Measurements from ENCODE around the gene KIAA0825. TPM values are rescaled to one million over a fixed set of nuclear protein-coding genes. Genes with fewer than 3 reads are reported as not detected.

Gene KIAA0825
- total RNA-seq, 4 donors from 2014 or later: 4.8 to 11.8 (median 7.2) TPM

DNA sequence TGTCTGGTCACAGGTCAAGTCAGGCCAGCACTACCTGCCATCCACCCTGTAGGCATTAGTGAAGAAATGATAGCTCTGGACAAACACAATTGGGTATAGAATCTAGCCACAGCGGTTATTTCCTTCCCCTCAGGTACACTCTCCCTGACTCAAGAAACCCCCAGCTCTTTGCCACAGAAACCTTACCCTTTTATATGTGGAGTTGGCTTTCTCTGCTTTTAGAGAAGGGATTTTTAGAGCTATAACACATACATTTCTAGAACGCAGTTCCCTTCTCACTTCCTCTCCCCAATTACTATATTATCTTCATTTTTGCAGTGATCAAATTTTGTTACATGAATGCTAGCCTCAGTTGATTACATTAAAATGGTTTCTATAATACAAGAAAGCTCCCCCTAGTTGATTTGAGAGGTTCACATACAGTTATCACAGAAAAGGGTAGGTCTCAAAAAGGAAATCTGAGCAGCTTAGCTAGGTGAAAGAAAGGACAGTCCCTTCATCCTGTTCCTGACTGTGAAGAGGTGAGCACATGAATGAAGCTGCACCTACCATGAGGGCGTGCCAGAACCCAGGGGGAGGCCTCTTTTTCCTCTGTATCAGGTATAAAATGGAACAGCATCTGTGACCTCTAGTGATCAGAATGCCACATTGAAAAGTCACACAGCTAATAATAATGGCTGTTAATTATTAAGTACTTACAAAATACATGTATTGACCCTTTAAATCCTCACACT is 425.6 kb downstream of the KIAA0825 start:
- H3K36me3 ChIP-seq: no peaks in the 10 kb centered on the region
- DNase-seq (ENCODE audit: low spot score in 2 of 2): no peak
- H3K4me1 ChIP-seq: no peaks in the 10 kb centered on the region
- no peak overlapping the region for H3K27ac ChIP-seq
- H3K27me3 ChIP-seq: no peaks in the 10 kb centered on the region
- TF ChIP-seq, protein P1, sequence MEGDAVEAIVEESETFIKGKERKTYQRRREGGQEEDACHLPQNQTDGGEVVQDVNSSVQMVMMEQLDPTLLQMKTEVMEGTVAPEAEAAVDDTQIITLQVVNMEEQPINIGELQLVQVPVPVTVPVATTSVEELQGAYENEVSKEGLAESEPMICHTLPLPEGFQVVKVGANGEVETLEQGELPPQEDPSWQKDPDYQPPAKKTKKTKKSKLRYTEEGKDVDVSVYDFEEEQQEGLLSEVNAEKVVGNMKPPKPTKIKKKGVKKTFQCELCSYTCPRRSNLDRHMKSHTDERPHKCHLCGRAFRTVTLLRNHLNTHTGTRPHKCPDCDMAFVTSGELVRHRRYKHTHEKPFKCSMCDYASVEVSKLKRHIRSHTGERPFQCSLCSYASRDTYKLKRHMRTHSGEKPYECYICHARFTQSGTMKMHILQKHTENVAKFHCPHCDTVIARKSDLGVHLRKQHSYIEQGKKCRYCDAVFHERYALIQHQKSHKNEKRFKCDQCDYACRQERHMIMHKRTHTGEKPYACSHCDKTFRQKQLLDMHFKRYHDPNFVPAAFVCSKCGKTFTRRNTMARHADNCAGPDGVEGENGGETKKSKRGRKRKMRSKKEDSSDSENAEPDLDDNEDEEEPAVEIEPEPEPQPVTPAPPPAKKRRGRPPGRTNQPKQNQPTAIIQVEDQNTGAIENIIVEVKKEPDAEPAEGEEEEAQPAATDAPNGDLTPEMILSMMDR (IDR thresholded peaks at IDR 0.05): no peak
- no peak for TF ChIP-seq POLR2A (IDR thresholded peaks at IDR 0.05)
- no peak for TF ChIP-seq EP300 (IDR thresholded peaks at IDR 0.05)
- no peaks in the 10 kb centered on the region for H3K9me3 ChIP-seq
- 91 to 98% methylated on average over 3 of the region's 3 CpGs for WGBS, 2 donors
- no peak overlapping the region for H3K4me3 ChIP-seq

DNA sequence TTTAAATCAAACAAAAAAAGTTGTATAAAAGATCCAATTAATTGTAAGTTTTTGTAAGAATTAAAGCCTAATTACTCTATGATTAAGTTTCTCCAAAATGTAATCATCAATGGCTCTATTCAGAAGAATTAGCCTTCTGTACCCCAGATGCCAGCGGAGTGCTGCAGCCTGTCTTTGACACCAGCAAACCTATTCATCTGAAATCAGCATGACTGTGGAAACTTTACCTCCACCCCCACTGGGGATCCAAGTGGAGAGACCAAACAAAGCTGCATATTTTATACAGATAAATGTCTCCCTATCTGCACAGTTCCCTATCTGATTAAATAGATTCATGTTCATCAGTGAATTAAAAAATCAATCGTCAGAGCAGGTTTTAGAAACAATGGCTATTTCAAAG is 426.8 kb downstream of the KIAA0825 start:
- Histone ChIP-seq H3K27ac (no peak overlapping the region), H3K9me3 (no peaks in the 10 kb centered on the region), H3K4me1 (no peaks in the 10 kb centered on the region), H3K27me3 (no peaks in the 10 kb centered on the region), H3K36me3 (no peaks in the 10 kb centered on the region), H3K4me3 (no peak overlapping the region)
- 41 to 44% methylated on average over 2 of the region's 2 CpGs for WGBS, 2 donors
- DNase-seq (ENCODE audit: low spot score in 2 of 2): no peak
- TF ChIP-seq EP300 (IDR thresholded peaks at IDR 0.05) (no peak), POLR2A (IDR thresholded peaks at IDR 0.05) (no peak)
- TF ChIP-seq, protein P1 (IDR thresholded peaks at IDR 0.05): no peak

DNA sequence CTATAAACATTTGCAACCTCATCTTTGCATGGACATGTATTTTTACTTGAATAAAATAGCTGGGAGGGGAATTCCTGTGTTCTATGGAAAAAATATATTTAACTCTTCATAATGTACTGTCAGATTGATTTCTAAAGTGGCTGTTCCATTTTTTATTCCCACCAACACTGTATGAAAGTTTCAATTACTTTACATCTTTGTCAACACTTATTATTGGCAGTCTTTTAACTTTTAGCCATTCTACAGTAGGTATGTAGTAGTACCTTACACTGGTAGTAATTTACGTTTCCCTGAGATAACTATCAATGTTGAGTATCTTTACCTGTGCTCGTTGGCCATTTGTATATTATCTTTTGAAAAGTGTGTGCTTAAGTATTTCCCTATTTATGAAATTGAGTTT is 429.7 kb downstream of the KIAA0825 start:
- Histone ChIP-seq H3K4me1 (no peaks in the 10 kb centered on the region), H3K27me3 (no peaks in the 10 kb centered on the region), H3K36me3 (no peaks in the 10 kb centered on the region), H3K27ac (no peak overlapping the region), H3K4me3 (no peak overlapping the region), H3K9me3 (no peaks in the 10 kb centered on the region)
- DNase-seq (ENCODE audit: low spot score in 2 of 2): no peak
- TF ChIP-seq EP300 (IDR thresholded peaks at IDR 0.05): no peak
- 90 to 94% methylated on average over 2 of the region's 2 CpGs for WGBS, 2 donors

DNA sequence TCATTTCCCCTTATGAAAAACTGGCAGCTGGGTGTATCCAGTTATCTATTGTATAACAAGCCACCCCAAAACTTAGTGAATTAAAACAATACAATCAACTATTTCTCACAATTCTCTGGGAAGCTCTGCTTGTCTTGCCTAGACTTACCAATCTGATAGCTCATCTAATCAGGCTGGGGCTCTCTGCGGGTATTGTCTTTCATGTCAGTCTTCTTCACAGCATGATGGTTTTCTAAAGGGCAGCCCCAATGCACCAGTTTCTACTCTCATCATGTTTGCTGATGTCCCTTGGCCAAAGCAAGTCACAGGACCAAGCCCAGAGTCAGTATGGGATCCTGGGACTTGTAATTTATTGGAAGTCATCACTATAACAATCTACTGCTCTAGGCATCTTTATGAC is 433.5 kb downstream of the KIAA0825 start:
- Histone ChIP-seq H3K36me3 (no peaks in the 10 kb centered on the region), H3K27ac (no peak overlapping the region), H3K4me3 (no peak overlapping the region), H3K9me3 (no peaks in the 10 kb centered on the region), H3K4me1 (no peaks in the 10 kb centered on the region), H3K27me3 (no peaks in the 10 kb centered on the region)
- DNase-seq (ENCODE audit: low spot score in 2 of 2): no peak
- TF ChIP-seq, protein P1 (IDR thresholded peaks at IDR 0.05): no peak
- TF ChIP-seq POLR2A (IDR thresholded peaks at IDR 0.05): no peak
- TF ChIP-seq EP300 (IDR thresholded peaks at IDR 0.05): no peak
- WGBS, 2 donors: 58 to 75% methylated on average over 1 of the region's 1 CpG

DNA sequence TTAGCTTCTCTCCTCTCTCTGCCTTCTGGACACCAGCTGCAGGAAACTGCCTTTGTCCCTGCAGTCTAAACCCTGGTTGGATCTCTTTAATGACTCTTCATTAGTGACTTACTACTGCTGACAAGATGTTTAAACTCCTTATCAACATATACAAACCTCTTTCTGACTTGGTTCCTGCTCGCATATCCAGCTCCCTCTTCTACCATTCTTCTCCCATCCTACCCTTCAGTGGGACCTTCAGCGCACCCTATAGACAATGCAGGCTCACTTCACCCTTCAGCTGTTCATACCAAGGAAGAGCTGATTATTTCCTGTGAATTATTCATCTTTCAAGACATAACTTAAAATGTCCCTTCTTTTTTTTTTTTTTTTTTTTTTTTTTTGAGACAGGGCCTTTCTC is 436.5 kb downstream of the KIAA0825 start:
- 79 to 80% methylated on average over 2 of the region's 2 CpGs for WGBS, 2 donors
- DNase-seq (ENCODE audit: low spot score in 2 of 2): no peak

More for the DNA sequence above, 436.5 kb downstream of the KIAA0825 start:
- H3K4me3 ChIP-seq: no peak overlapping the region
- no peaks in the 10 kb centered on the region for H3K27me3 ChIP-seq
- H3K36me3 ChIP-seq: no peaks in the 10 kb centered on the region
- H3K9me3 ChIP-seq: no peaks in the 10 kb centered on the region
- no peak overlapping the region for H3K27ac ChIP-seq
- no peaks in the 10 kb centered on the region for H3K4me1 ChIP-seq
- TF ChIP-seq, protein P1 (IDR thresholded peaks at IDR 0.05): no peak
- TF ChIP-seq POLR2A (IDR thresholded peaks at IDR 0.05) (no peak), EP300 (IDR thresholded peaks at IDR 0.05) (no peak)

Measured in tibial nerve (tissue), 4 donors.